Endothelial cell of umbilical vein (primary cell): ENCODE data around the gene TMPRSS13. TPM values are rescaled to one million over a fixed set of nuclear protein-coding genes. Genes with fewer than 3 reads are reported as not detected.

ENCODE experiments used
- BruUV-seq: library from RNA; stranded (reverse); fragments of 400-500 nt; replicated peaks from 2 replicates; lab custom pipeline; 2021; lab: Mats Ljungman, UMichigan
- CTCF ChIA-PET: fragments of 300-600, 350-600 bp; sonication (Branson Sonifier 250); formaldehyde crosslinking; loops from one replicate; lab custom pipeline; 2021; ENCODE audit warnings: antibody characterized with exemption, inconsistent platforms; lab: Charles Lee
- POLR2A ChIA-PET: fragments of 300-600, 350-600 bp; sonication (Branson Sonifier 250); formaldehyde crosslinking; loops from one replicate; lab custom pipeline; 2021; ENCODE audit warnings: antibody characterized with exemption, inconsistent platforms; lab: Charles Lee
- DNase-seq: peaks from one replicate; pipeline ENCODE4 v3.0.0-alpha.2; 2011; ENCODE audit warnings: low read depth, low spot score
- FAIRE-seq: peaks from 2 replicates; lab custom pipeline; 2011; peaks lifted over from hg19 to GRCh38; lab: Jason Lieb, UNC
- H2AFZ ChIP-seq: 2 replicates; pipeline ENCODE4 v1.6.0; 2012; ENCODE audit warnings: low read depth, low read length, control low read depth, inconsistent platforms
- H3K27ac ChIP-seq: 2 replicates; pipeline ENCODE4 v1.5.1; 2011; ENCODE audit warnings: low read depth, mild to moderate bottlenecking, control low read depth, low read length, moderate library complexity; ENCODE audit not compliant: insufficient read depth
- H3K27me3 ChIP-seq, 2 experiments: 2 replicates each; pipeline versions ENCODE4 v1.6.0 to v1.6.1; 2011; ENCODE audit warnings: low read length in 2 of 2, mixed read lengths in 1 of 2; ENCODE audit not compliant: control insufficient read depth in 2 of 2, insufficient read depth in 2 of 2
- H3K36me3 ChIP-seq, 2 experiments: 2 replicates in 1 of 2; 3 replicates in 1 of 2; pipeline ENCODE4 v1.5.1; 2011; ENCODE audit warnings: low read length in 2 of 2, mild to moderate bottlenecking in 1 of 2, moderate library complexity in 1 of 2; ENCODE audit not compliant: control insufficient read depth in 2 of 2, insufficient read depth in 2 of 2; ENCODE audit errors: extremely low read depth in 1 of 2
- H3K4me1 ChIP-seq: 3 replicates; pipeline ENCODE4 v1.5.1; 2011; ENCODE audit warnings: mild to moderate bottlenecking, low read length; ENCODE audit not compliant: control insufficient read depth, insufficient read depth; ENCODE audit errors: extremely low read depth
- H3K4me2 ChIP-seq: 2 replicates; pipeline ENCODE4 v1.6.1; 2011; ENCODE audit warnings: low read length, control low read depth, mixed read lengths; ENCODE audit not compliant: insufficient read depth
- H3K4me3 ChIP-seq, 3 experiments: fragments of 200-600 bp in 1 of 3; sonication (generic), shearing (Covaris generic) in 1 of 3; replicated peaks in 1 of 3; 2 replicates each; pipeline ENCODE4 v1.5.1; 2011 to 2016; ENCODE audit warnings: control low read depth in 3 of 3, low read length in 3 of 3, mild to moderate bottlenecking in 2 of 3, inconsistent platforms in 1 of 3, low read depth in 1 of 3, moderate library complexity in 1 of 3; ENCODE audit not compliant: insufficient read depth in 1 of 3
- H3K79me2 ChIP-seq: 2 replicates; pipeline ENCODE4 v1.6.0; 2012; ENCODE audit warnings: low read length, inconsistent platforms; ENCODE audit not compliant: control insufficient read depth, insufficient read depth
- H3K9ac ChIP-seq: replicated peaks from 2 replicates; pipeline ENCODE3; 2011; ENCODE audit warnings: low read length, control low read depth; ENCODE audit not compliant: insufficient read depth; ENCODE audit errors: extremely low read depth
- H3K9me1 ChIP-seq: replicated peaks from 3 replicates; pipeline ENCODE4 v1.6.0; 2011; ENCODE audit warnings: mild to moderate bottlenecking, low read length; ENCODE audit not compliant: control insufficient read depth, insufficient read depth; ENCODE audit errors: extremely low read depth
- H3K9me3 ChIP-seq: replicated peaks from 2 replicates; pipeline ENCODE4 v1.5.1; 2012; ENCODE audit warnings: low read length, inconsistent platforms; ENCODE audit not compliant: control insufficient read depth, insufficient read depth
- H4K20me1 ChIP-seq: replicated peaks from 2 replicates; pipeline ENCODE3; 2011; ENCODE audit warnings: mild to moderate bottlenecking, low read length; ENCODE audit not compliant: control insufficient read depth, insufficient read depth; ENCODE audit errors: extremely low read depth
- EZH2 ChIP-seq: IDR thresholded peaks from 2 replicates; pipeline ENCODE4 v1.6.1; 2012; ENCODE audit warnings: borderline replicate concordance, low read depth, mild to moderate bottlenecking, moderate library complexity, low read length, inconsistent platforms; ENCODE audit not compliant: severe bottlenecking
- FOS ChIP-seq: IDR thresholded peaks from 2 replicates; pipeline ENCODE4 v1.6.1; 2011; ENCODE audit warnings: mild to moderate bottlenecking, low read length, moderate library complexity, borderline replicate concordance; ENCODE audit not compliant: insufficient read depth
- GATA2 ChIP-seq: IDR thresholded peaks from 2 replicates; pipeline ENCODE4 v1.7.0; 2011; ENCODE audit warnings: low read depth, mild to moderate bottlenecking, moderate library complexity, mixed read lengths, low read length; ENCODE audit not compliant: insufficient read length, insufficient read depth
- JUN ChIP-seq: IDR thresholded peaks from 2 replicates; pipeline ENCODE4 v1.6.1; 2011; ENCODE audit warnings: borderline replicate concordance, low read depth; ENCODE audit not compliant: insufficient read length, insufficient read depth
- MAX ChIP-seq: IDR thresholded peaks from 2 replicates; pipeline ENCODE4 v1.6.1; 2011; ENCODE audit not compliant: insufficient read depth, insufficient read length
- MYC ChIP-seq: IDR thresholded peaks from one replicate; pipeline ENCODE4 v1.6.1; 2011; ENCODE audit warnings: mild to moderate bottlenecking, low read depth, low read length
- POLR2A ChIP-seq: IDR thresholded peaks from 2 replicates; pipeline ENCODE4 v1.6.1; 2012; ENCODE audit warnings: low read depth, mild to moderate bottlenecking, control low read depth, low read length
- POLR2AphosphoS5 ChIP-seq: IDR thresholded peaks from 2 replicates; pipeline ENCODE4 v1.6.1; 2012; ENCODE audit warnings: low read depth, mild to moderate bottlenecking, control low read depth, low read length, moderate library complexity; ENCODE audit not compliant: insufficient read depth
- dilution Hi-C: fragments of 300-500 bp; cut with MboI; formaldehyde crosslinking; loops from one replicate; pipeline ENCODE4 v1.15.0; 2019; ENCODE audit warnings: low sequenced_read_pairs; ENCODE audit not compliant: extremely low pct_ligation_motif_present
- intact Hi-C: fragments of 100-400 bp; cut with micrococcal nuclease; formaldehyde crosslinking; loops from one replicate; pipeline ENCODE4 v1.10.0; 2022
- polyA plus RNA-seq, 4 experiments: library from polyadenylated mRNA; depleted of rRNA in 3 of 4; stranded (reverse) in 3 of 4; unstranded in 1 of 4; fragments of >200 nt; gene quantifications; 2 replicates each; pipeline versions ENCODE4 v1.2.1 to v1.2.3, GENCODE V29; 2011 to 2012; ENCODE audit warnings: missing spikeins in 1 of 4
- total RNA-seq: library from RNA; stranded (reverse); gene quantifications from 2 replicates; pipeline ENCODE4 v1.2.3, GENCODE V29; 2021
- TF ChIP-seq, protein P1 (sequence below), 2 donors: IDR thresholded peaks; 1 replicate in 1 of 2; 2 replicates in 1 of 2; pipeline ENCODE4 v1.5.1; 2011; ENCODE audit warnings: low read length in 2 of 2, mild to moderate bottlenecking in 2 of 2, moderate library complexity in 2 of 2, control low read depth in 1 of 2, inconsistent platforms in 1 of 2, low read depth in 1 of 2; ENCODE audit not compliant: insufficient read depth in 1 of 2; ENCODE audit errors: extremely low read depth in 1 of 2

TMPRSS13 gene
- total and polyA plus RNA-seq, 2 donors (not counting 3 experiments of a cell fraction or from before 2014, with no cell fraction given) = 0.22 to 0.46 TPM

- intact Hi-C loops = no loop called here
- no peak overlapping the region for H3K4me3 ChIP-seq
- H3K9ac ChIP-seq = no peak overlapping the region
- H2AFZ ChIP-seq = no peak overlapping the region
- no peaks in the 10 kb centered on the region for H3K9me1 ChIP-seq
- H3K4me1 ChIP-seq = no peaks in the 10 kb centered on the region
- CTCF ChIA-PET = interaction anchor here (1.1 to 2.9 kb wide), 3 partner anchors 15 to 101 kb away, joined by 3 to 16 read pairs (median 9); no protein-coding TSS in a partner anchor
- no peaks in the 10 kb centered on the region for H3K9me3 ChIP-seq
- H3K27me3 ChIP-seq = no peaks in the 10 kb centered on the region
- TF ChIP-seq FOS (no peak), JUN (no peak), POLR2A (no peak), MYC (no peak), GATA2 (no peak), POLR2AphosphoS5 (no peak), EZH2 (no peak), MAX (no peak)
- TF ChIP-seq, protein P1, sequence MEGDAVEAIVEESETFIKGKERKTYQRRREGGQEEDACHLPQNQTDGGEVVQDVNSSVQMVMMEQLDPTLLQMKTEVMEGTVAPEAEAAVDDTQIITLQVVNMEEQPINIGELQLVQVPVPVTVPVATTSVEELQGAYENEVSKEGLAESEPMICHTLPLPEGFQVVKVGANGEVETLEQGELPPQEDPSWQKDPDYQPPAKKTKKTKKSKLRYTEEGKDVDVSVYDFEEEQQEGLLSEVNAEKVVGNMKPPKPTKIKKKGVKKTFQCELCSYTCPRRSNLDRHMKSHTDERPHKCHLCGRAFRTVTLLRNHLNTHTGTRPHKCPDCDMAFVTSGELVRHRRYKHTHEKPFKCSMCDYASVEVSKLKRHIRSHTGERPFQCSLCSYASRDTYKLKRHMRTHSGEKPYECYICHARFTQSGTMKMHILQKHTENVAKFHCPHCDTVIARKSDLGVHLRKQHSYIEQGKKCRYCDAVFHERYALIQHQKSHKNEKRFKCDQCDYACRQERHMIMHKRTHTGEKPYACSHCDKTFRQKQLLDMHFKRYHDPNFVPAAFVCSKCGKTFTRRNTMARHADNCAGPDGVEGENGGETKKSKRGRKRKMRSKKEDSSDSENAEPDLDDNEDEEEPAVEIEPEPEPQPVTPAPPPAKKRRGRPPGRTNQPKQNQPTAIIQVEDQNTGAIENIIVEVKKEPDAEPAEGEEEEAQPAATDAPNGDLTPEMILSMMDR (IDR thresholded peaks at IDR 0.05; ENCODE audit: extremely low read depth in 1 of 2, insufficient read depth in 1 of 2, low read depth in 1 of 2, low read length in 2 of 2) = no peak
- DNase-seq (no peak), FAIRE-seq (no peak)
- POLR2A ChIA-PET = no interaction called here
- H4K20me1 ChIP-seq = no peaks in the 10 kb centered on the region
- H3K27ac ChIP-seq = no peak overlapping the region
- dilution Hi-C loops = no loop called here
- BruUV-seq = no TSS peak
- no peaks in the 10 kb centered on the region for H3K36me3 ChIP-seq
- H3K4me2 ChIP-seq = no peak overlapping the region
- H3K79me2 ChIP-seq = no peaks in the 10 kb centered on the region
These were observed 9.4 kb downstream of the TMPRSS13 start for GRCh38 chr11:117919781-117920221.
